HS-27A (cell line): ENCODE data around the gene NTSR2.

Source experiments
- DNase-seq: peaks from one replicate; pipeline ENCODE4 v3.0.0-alpha.2; 2012; ENCODE audit warnings: low read depth, missing footprints

NTSR2 gene

DNA sequence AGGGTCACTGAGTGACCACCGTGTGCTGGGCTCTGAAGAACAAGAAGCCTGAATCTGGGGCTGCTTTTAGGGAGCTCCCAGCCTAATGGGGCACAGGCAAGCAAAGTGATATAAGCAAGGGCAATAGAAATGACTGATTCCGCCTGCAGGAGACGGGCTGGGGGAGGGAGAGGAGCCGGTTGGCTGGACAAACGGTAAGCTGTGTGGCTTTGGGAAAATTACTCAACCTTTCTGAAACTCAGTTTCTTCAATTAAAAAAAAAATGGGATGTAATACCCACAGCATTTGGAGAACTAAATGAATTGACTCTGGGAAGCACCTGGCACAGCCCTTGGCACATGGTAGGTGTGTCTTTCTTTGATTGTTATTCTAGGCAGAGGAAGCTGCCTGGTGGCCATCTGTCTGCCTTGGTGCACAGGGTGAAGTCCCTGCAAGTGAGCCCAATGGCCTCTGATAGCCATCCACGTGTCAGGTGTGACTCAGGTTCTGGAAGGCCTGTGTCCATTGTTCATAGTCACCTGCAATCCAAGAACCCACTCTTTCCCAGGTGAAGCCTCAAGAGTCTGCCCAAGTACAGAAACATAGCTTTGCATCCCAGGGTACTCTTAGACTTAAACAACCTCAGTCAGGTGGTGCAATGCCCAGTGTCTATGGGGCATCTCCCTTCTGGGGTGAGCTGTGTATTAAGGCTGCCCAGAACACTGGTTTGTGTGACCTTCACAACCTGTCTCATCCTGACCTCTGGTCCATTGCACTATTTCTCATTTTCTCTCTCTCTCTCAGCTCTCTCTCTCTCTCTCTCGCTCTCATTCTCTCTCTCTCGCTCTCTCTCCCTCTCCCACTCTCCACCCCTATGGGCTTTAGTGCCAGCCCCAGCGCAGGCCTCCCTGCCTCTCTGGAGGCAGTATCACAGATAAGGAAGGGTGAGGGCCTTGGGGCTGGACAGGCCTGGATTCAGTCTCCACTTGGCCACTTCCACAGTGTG, 30.0 kb upstream of the NTSR2 start:
- no peak for DNase-seq

DNA sequence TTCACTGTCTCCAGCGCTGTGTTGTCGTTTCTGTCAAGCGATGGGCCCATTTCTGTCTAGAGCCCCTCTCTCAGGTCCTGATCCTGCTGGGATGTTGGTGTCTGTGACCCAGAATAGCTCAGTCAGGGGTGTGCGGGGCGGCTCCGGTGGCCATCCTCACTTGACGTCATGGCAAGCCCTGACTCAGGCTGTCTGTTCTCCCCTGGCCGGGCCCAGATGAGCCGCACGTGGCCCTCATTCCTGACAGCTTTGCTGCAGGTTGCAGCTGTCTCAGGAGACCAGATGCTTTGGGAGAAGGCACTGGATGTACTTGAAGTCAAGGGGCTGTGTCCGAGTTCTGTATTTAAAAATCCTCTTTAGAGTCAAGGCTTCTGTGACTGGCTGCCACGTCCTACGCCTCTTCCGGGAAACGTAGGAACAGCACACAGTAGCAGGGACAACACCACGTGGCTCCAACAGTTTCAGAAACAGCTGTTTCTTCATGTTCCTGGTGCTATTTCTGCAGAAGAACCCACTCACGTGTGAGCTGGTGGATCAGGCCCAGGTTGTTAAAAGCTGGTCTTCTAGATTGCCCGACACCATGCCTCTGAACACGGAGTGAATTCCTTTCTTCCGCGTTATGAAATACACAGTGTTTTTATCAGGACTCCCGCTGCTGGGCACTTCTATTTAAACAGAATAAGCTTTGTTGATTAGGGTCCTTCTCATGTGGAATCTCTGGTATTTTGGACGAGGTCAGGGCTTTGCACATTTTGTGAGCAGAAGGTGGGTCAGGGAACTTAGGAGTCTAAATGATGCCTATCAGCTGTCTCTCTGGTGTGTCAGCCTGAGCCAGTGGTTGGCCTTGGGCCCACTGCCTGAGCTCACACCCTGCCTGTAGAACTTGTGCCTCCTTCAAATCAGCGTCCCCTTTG, 28.3 kb upstream of the NTSR2 start:
- no peak for DNase-seq

DNA sequence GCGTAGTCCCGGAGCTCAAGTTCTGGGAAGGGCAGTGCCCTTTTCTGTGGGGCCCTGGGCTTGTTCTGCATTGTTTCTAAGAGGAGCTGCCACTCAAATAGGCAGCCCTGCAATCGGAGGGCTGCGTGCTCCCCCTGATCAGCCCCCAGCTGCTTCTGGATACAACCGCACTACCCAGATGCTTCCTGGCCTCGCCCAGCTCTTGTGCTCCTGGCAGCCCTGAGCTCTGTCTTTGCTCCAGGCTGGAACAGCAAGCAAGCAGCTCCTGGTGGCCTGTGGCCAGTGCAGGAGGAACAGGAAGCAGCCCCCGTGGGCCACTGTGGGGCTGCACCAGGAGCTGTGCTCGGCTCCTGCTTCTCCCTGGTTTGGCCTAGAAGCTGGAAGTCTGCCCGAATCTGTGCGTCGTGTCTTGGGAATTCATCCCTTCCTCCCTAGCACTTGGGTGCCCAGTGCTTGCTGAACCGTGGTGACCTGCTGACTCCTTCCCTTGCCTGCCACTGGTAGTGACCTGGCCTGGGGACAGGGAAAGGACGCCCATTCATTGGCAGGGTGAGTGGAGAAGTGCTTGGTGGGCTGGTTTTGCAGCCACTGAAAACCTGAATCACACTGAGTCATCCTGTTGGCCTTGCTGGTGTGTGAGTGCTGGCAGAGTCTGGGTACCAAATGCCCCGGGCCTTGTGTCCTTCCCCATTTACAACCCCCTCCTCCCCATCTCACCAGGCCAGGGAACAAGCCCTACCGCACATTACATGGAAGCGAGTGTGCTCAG, 27.3 kb upstream of the NTSR2 start:
- peak; percentile 94 for DNase-seq

DNA sequence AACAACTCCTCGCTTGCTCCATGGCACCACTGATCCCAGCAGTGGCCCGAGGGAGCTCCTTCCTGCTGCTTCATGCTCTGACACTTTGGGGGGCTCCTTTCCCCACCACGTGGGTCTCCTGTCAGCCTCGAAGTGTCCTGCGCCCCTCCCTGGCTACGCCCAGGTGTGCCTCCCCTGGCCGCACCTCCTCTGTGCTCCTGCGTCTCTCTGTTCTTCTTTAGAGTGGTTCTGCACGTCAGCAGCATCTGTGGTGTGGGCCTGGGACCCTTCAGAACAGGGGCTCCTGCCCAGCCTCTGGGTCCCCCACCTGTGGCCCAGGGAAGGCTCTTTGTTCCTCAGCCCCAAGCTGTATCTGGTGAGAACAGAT, 26.7 kb upstream of the NTSR2 start:
- DNase-seq, result no peak

DNA sequence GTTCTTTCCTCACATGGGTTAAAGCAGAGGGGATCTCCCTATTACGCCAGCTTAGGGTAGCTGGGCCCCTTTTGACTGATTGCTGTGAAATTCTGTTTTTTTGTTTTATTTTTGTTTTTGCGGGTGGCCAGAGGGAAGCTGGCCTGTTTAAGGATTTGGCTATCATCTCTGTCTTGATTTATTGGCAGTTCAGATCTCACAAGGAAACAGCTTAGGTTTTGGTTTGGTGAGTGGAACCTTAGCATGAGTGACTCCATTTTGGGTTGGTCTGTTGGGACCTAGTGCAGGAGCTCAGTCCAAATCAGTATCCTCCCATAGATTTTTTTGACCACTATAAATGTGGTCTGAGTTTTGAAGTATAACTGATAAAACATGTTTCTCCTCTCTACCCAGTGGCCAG, 25.6 kb upstream of the NTSR2 start:
- no peak for DNase-seq

DNA sequence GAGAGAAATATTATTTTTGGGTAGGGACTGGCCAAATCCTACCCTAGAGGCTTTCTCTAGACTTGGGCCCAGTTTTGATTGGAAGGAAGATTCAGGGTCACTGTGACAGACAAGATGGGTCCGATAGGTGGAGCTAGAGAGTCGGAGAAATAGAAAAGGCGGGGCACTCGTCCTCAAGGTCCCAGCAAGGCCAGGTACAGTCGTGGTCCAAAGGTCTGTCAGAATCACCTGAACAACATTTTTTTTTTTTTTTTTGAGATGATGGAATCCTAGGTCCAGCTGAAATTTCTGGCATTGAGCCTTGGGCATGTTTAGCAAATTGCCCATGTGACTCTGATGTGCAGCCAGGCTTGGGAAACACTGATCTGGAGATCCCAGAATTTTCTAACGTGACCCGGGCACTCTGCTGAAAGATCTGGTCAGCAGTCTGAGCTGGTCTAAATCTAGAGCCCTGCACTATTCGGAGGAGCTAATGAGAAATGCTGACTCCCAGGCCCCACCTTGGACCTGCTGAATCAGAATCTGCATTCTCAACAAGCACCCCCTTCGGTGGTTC, 23.0 kb upstream of the NTSR2 start:
- DNase-seq, result no peak

DNA sequence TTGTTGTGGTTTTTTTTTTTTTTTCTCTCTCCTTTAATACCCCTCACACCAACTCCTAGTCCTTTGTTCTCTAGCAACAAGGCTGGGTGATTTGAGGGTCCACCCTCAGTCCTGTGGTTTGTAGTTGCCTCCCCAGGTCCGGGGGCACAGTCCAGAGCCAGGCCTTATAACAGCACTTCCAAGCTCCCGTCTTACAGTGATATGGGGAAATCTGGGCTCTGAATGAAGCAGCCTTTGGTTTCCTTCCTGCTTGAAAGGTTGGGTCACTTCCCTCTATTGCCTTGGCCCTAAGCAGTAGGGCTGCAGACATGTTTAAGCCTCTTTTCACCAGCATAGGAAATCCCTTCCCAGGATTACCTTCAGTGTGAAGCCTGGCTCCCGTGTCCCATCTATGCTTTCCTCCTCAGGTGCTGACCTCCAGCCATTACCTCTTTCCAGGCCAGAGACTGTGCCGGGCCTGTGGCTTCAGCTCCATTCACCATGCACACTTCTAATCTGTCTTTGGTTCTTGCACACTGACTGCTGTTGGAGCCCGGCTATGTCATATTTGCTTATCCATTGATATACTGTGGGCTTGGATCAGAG, 21.2 kb upstream of the NTSR2 start:
- no peak for DNase-seq

DNA sequence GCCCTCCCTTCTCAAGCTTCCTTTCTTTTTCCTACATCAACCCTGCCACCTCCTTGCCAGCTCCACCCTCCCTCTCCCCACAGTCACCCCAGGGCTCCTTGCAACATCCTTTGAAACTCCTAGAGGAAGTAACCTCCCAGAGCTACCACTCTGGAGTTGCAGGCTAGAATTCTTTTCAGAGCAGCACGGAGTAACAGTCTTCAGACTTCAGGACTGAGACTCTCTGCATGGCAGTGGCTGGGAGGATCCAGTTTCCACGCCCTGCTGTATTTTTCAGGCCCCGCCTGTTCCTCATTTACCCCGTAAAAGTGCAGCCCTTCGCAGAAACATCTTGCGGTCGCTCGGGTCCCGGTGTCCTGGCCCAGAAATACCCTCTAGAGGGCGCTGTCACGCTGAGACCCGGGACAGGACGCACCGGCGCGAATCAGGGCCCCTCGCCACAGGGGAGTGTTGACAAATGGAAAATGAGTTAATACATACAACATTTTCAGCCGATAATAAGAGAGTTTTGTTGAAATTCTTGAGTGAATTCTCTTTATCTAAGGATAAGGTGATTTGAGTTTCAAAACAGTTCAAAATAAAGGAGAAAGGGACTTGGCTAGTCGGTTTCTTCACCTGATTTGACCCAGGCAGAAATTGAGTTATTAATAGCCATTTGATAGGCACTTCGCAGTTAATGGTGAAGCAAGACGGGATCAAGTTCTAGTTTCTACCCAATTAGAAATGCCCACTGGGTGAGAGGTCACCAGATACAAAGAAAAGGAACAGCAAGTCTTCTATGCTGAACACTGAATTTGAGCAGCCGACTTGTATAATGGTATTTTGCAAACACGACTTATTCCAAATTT, 18.5 kb upstream of the NTSR2 start:
- peak; percentile 76 for DNase-seq

DNA sequence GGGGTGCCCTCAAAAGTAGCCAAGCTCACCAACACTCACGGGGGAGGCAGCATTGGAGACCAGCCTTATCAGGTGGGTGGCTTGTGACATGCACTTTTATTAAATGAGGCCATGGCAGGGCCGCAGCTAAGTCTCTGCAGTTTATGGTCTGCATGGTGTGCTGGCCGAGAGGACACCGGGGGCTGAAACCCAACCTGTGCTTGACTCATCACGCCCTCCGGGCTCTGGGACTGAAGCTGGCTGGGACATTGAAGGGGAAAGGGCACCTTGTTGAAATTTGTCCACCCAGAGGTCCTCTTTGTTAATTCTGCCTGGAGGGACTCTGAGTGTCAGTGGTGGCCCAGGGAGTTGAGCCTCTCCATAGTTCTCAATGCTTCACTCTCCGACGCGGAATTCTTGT, 17.7 kb upstream of the NTSR2 start:
- no peak for DNase-seq

DNA sequence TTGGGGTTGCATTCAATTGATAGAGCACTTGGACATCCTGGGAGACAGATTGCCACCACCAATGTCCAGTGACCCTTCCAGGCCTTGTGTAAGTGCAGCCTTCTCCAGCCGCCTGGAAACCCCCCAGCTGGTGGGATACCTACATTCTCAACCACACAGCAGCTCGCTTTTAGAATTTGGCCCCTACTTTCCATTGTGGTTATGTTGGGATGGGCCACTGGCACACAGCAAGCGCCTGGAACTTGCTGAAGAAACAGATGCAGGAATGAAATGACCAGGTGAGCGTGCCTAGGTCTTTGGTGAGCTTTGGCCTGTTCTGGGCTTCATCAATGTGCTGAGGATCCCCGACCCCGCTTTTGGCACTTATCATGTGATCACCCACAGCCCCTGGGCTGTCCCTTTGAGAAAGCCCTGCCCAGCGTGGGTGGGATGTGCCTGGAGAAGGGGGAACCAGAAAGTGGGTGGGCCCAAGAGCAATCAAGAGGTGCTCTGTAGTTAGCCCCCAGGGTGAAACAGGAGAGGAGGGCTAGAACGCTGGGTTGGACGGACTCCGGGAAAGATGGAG, 16.0 kb upstream of the NTSR2 start:
- DNase-seq, result no peak

DNA sequence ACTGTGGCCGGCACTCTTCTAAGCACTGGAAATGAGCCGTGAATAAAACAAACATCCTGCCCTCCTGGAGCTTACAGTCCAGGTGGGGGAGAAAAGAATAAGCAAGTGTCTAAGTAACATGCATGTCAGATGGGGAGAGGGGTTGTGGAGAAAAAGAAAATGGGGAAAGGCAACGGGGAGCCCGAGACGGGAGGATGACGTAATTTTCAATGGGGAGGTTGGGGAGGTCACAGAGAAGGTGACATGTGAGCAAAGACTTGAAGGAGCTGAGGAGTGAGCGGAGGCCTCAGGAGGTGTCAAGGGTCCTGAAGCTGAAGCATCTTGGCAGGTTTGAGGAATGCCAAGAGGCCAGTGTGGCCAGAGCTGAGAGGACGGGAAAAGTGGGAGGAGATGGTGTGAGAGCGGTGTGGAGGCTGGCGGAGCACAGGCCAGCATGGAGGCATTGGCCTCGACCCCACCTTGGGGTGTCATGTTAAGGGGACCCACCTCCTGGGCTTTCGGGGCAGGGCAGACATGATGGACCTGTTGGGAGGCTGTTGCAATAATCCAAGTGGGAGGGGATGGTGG, 15.0 kb upstream of the NTSR2 start:
- DNase-seq, result no peak

DNA sequence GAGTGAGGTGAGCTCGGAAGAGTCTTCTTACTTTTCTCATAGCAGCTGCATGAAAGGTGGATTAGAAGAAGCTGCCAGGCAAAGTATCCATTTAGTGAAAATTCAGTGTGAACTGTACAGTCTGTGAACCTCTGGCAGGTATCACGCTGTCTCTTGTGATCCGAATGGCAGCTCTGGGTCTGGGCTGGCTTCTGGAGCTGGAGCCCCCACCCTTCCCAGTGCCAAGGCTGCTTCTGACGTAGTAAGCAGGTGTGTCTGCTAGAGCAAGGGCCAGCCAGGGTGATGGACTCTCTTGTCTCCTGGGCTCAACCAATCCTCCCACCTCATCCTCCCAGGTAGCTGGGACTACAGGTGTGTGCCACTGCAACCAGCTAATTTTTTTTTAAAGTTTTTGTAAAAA, 14.0 kb upstream of the NTSR2 start:
- no peak for DNase-seq

DNA sequence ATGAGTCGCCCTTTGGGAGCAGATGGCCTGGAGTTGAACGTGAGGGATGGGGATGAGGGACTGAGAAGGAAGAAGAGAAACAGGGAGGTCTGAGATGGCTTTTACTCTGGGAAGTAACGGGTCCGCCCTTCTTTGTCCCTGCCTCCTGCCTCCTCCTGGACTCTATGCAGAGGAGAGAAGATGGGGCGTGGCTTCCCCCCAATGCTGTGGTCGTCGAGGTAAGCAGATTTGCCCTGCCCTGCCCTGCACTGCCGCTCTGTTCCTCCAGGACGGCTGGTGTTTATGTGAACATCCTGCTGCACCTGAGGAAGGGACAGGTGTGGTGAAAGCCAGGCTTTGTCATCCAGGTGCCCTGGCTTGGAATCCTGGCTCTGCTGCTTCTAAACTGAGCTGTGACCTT, 13.5 kb upstream of the NTSR2 start:
- no peak for DNase-seq

DNA sequence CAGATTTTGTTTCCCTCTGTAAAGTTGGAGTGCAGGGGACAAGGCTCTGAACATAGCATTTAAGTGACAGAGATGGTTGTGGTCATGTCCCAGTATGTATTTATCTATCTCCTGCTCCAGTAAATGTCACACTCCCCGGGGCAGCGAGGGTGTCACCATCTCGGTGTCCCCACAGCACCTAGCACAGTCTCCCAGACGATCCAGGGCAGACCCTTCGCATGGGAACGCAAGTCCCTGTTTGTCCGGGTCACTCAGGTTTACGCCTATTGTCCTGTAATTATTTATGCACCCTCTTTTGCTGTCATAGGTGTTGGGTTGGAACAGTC, 12.6 kb upstream of the NTSR2 start:
- DNase-seq, result no peak

DNA sequence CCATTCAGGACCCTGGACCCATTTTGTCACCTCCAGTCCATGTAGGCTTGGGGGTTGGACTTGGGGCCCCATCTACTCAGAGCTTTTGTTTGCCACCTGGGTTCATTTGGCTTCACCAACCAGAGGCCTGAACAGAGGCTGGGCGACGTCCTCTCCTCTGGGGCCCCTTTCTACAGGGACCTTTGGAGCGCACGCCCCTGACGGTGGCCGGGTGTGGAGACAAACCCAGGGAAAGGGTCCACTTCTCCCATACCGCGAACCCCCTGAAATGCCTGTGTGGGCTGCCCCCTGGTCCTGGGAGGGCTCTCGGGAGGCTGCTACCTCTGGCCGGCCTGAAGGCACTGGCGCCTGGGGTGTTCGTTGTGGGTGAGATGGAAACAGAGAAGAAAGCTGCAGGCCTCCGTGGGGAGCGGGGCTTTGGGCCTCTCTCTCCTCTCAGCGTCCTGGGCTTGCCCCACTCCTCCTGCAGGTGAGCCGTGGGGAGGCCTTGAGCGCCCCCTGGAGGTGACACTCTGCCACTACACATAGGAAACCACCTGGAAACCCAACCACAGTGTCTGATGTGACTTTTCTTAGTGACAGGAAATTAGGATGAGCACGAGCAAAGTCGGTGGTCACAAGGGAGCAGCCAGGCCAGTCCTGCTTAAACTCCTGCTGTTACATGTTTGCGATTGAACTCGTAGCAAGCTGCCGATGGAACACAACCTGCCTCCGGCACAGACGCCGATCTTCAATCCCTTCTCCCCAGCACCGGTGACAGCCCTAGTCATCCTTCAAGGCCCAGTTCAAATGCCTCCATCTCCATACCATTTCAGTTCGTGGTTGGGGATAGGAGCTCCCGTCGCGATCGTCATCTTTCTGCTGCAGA, 12.0 kb upstream of the NTSR2 start:
- DNase-seq, result no peak

DNA sequence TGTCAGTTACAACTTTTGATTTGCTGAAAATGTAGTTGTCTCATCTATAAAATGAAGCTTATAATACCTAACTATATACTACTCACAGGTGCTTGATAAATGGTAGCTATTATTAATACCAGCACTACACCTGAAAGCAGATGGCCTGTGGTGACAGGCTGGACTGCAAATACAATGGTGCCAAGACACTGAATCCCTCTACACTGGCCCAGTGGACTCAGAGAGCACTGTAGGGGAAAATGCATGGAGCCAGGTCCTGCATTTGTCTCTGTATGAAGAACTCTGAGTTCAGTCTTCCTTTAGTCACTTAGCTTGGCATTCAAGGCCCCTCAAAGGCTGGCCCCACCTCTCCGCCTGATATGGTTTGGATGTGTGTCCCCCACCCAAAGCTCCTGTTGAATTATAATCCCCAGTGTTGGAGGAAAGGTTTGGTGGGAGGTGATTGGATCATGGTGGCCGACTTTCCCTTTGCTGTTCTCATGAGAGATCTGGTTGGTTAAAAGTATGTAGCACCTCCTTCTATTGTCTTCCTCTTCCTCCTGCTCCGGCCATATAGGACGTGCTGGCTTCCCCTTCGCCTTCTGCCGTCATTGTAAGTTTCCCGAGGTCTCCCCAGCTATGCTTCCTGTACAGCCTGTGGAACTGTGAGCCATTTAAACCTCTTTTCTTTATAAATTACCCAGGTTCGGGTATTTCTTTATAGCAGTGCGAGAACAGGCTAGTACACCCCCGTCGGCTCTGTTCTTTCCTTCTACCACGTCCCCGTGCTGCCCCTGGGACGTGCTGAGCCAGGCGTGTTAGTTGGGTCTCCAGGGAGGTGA, 11.1 kb upstream of the NTSR2 start:
- DNase-seq, result no peak

DNA sequence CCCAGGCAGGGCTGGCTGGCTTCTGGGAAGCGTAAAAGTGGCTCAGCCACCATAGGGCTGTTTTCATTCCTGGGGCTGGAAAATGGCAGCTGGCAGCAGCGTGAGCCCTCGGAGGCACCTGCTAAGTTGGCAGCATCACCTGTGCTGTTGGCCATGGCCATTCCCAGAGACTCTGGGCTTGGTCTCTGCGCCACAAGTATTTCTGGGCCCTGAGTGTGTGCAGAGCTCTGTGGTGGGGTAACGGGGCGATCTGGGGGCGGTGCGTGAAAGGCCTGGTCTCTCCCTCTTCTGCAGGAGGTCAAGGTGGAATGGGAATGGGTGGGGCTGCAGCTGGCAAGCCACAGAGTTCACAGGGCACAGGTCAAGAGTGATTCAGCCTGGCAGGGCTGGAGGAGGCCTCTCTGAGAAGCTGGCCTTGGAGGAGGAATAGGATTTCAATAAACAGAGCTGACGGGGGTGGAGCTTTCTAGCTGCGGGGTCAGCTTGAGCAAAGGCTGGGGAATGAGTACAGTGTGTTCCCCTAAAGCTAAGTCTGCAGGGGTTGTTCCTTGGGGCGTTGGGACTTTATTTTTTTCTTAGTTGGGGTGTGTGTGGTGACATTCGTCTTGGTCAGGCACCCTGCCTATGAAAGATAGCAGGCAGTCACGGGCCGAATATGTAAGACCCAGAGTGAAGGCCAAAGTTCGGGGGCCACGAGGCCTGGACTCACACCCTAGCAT, 10.3 kb upstream of the NTSR2 start:
- no peak for DNase-seq
